OCI-LY1 (cell line): ENCODE results near the gene PDLIM3.

Source experiments
- CTCF ChIP-seq: fragments of 200-600 bp; sonication (generic), shearing (Covaris generic); IDR thresholded peaks from 2 replicates; pipeline ENCODE4 v1.5.1; 2017; ENCODE audit warnings: mild to moderate bottlenecking, antibody characterized with exemption, low read length, moderate library complexity, mixed read lengths
- EZH2 ChIP-seq: fragments of 200-600 bp; sonication (generic), shearing (Covaris generic); IDR thresholded peaks from 2 replicates; pipeline ENCODE4 v1.8.0; 2017; ENCODE audit warnings: borderline replicate concordance, mixed run types, mild to moderate bottlenecking, antibody characterized with exemption, low read length, moderate library complexity, mixed read lengths

GRCh38 chr4:185560316-185560715 lies 25.0 kb upstream of the PDLIM3 start:
- no peak for TF ChIP-seq CTCF
- no peak for TF ChIP-seq EZH2
